SIG-M5 (cell line): ENCODE results near the gene ERBB3.
A peak's percentile ranks its signal among the peaks of the same experiment; 100 is the strongest.

Source experiments
- DNase-seq: peaks from one replicate; lab custom pipeline; 2025; lab: John Stamatoyannopoulos, UW

ERBB3 gene

GRCh38 chr12:56080556-56081138 lies 682 bp downstream of the ERBB3 start:
- DNase-seq, result no peak

- no peak for DNase-seq
These were observed 1.7 kb downstream of the ERBB3 start for GRCh38 chr12:56081393-56082347.

- DNase-seq, result no peak
These were observed 2.4 kb downstream of the ERBB3 start for GRCh38 chr12:56082382-56082781.

GRCh38 chr12:56082967-56083366 lies 3.0 kb downstream of the ERBB3 start:
- DNase-seq, result no peak

GRCh38 chr12:56084958-56085543 lies 5.1 kb downstream of the ERBB3 start:
- DNase-seq, result no peak

DNA sequence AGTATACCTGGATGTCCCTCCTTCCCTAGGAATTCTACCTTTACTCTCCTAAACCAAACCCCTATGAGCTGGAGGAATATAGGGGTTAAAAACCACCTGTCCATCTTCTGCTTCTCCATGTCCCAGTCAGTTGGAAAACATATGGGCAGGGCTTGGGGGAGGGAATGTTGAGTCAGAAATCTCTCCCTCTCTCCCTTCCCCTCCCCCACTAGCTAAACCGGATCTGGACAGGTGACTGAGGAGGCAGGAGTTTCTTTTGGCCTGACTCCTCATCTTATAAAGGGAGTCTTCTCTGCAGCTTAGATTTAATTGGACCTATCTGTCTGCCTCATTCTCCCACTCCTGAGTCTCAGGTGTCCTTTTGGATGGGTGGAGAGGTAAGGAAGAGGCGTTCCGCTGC lies 6.1 kb downstream of the ERBB3 start:
- DNase-seq, result no peak

DNA sequence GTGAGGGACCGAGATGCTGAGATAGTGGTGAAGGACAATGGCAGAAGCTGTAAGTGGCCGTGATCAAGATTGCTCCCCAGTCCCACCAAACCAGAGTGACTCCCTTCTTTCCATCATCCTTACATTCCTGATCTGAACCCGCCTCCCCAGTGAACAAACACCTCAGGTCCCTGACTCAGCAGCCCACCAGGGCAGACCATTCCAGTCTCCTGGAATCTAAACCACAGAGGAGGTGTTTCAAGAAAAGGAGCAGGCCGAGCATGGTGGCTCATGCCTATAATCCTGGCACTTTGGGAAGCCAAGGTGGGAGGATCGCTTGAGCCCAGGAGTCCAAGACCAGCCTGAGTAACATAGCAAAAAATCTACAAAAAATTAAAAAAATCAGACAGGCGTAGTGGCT lies 6.6 kb downstream of the ERBB3 start:
- no peak for DNase-seq

- DNase-seq, result no peak
These were observed 7.3 kb downstream of the ERBB3 start for GRCh38 chr12:56087220-56087619.

DNA sequence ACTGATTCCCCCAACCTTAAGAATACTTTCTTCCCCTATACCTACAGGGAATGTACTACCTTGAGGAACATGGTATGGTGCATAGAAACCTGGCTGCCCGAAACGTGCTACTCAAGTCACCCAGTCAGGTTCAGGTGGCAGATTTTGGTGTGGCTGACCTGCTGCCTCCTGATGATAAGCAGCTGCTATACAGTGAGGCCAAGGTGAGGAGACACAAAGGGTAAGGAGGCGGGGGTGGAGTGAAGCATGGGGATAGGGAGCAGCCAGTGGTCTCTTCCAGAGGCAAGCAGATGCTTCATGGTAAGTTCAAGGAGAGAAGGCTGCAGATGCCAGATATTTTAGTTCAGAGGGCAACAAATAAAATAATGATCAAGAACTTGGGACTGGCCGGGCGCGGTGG lies 17.8 kb downstream of the ERBB3 start:
- no peak for DNase-seq

- DNase-seq, result no peak
These were observed 18.6 kb downstream of the ERBB3 start for GRCh38 chr12:56098592-56098991.

GRCh38 chr12:56099787-56100186 lies 19.8 kb downstream of the ERBB3 start:
- DNase-seq, result no peak

GRCh38 chr12:56101045-56101444 lies 21.1 kb downstream of the ERBB3 start:
- no peak for DNase-seq

DNA sequence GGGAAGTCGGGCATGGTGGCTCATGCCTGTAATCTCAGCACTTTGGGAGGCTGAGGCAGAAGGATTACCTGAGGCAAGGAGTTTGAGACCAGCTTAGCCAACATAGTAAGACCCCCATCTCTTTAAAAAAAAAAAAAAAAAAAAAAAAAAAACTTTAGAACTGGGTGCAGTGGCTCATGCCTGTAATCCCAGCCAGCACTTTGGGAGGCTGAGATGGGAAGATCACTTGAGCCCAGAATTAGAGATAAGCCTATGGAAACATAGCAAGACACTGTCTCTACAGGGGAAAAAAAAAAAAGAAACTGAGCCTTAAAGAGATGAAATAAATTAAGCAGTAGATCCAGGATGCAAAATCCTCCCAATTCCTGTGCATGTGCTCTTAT lies 22.7 kb downstream of the ERBB3 start:
- DNase-seq, result no peak

DNA sequence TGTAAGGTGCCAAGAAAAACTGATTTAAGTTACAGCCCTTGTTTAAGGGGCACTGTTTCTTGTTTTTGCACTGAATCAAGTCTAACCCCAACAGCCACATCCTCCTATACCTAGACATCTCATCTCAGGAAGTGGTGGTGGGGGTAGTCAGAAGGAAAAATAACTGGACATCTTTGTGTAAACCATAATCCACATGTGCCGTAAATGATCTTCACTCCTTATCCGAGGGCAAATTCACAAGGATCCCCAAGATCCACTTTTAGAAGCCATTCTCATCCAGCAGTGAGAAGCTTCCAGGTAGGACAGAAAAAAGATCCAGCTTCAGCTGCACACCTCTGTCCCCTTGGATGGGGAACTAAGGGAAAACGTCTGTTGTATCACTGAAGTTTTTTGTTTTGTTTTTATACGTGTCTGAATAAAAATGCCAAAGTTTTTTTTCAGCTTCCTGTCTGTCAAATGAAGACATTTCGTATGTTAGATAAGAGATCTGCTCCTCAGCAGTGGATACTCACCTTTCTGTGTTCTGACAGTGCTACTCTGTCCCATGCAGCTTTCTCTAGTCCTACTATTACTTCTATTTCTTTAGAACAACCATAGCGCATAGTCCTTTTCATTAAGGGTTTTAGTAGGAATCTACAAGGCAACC lies 23.2 kb downstream of the ERBB3 start:
- no peak for DNase-seq

- no peak for DNase-seq
These were observed 23.8 kb downstream of the ERBB3 start for GRCh38 chr12:56103823-56104108.

DNA sequence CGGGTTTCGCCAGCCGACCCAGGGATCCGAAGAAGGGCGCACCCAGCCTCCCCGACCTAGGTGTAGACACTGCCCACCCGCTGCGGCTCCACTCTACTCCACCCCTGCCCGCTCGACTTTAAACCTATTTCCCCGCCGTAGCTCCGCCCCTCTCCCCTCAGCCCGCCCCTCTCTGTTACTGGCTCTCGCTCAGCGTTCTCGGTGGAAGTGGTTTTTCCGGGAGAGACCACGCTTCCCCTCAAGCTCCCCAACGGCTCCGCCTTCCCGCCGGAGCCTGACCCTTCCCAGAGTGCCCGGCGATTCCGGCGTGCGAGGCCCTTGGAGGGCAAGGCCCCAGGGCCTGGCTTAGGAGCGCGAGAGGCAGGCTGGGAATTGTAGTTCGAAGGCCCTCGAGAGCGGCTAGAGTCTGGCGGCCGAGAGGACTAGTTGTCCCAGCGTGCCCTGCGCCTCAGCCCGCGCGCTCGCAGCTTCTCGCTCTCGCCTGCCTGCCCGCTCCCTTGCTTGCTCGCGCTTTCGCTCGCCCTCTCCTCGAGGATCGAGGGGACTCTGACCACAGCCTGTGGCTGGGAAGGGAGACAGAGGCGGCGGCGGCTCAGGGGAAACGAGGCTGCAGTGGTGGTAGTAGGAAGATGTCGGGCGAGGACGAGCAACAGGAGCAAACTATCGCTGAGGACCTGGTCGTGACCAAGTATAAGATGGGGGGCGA lies 24.3 kb downstream of the ERBB3 start, which contains the start of gene PA2G4:
TSS of gene PA2G4 (plus strand) at position 451 of the 706 bp plus-strand sequence. CDS start at position 630, 179 bp downstream.
- peak; percentile 98 for DNase-seq

GRCh38 chr12:56104815-56105608 lies 25.0 kb downstream of the ERBB3 start:
- DNase-seq, result no peak

GRCh38 chr12:56105609-56105902 lies 25.6 kb downstream of the ERBB3 start:
- no peak for DNase-seq

DNA sequence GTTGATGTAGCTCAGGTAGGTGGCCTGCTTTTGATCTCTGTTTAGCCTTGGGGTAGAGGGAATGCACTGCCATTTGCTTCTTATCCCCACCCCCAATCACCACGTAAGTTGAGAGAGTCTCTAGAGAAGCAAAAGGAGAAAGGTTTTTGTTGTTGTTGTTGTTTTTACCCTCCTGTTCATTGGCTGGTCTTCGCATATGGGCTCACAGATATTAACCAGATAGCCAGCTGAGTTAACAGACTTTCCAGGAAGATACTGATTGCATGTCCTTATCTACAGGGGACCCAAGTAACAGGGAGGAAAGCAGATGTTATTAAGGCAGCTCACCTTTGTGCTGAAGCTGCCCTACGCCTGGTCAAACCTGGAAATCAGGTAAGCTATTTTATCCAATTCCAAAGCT lies 27.3 kb downstream of the ERBB3 start:
- no peak for DNase-seq

GRCh38 chr12:56110571-56110970 lies 30.6 kb downstream of the ERBB3 start:
- DNase-seq, result no peak

GRCh38 chr12:56114084-56114483 lies 34.1 kb downstream of the ERBB3 start:
- DNase-seq, result no peak

DNA sequence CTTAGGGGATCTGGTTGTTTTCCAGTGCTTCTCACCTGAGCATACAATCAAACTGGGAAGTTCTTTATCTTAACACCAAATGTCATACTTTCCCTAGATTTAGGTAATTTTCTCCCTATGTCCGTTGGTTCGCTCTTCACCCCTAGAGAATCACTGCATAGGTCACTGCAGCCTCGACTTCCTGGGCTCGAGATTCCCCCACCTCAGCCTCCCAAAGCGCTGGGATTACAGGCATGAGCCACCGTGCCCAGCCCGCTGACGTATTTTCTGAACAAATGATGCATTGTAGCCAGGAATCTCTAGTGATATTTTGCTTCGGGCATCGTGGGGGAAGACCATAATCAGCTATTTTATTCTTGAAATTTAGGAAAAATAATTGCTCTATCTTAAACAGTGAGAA lies 35.4 kb downstream of the ERBB3 start:
- no peak for DNase-seq
